Cardiac fibroblast (primary cell): ENCODE measurements around the gene TAB3.

Source experiments
- DNase-seq, 2 donors: peaks; one replicate each; pipeline versions ENCODE4 v3.0.0 to v3.0.0-alpha.2; 2010; ENCODE audit warnings: low read depth in 2 of 2
- H3K4me3 ChIP-seq, 2 donors: replicated peaks in 1 of 2; 1 replicate in 1 of 2; 2 replicates in 1 of 2; pipeline ENCODE4 v1.5.1; 2011; ENCODE audit warnings: low read depth in 2 of 2, low read length in 2 of 2, mild to moderate bottlenecking in 2 of 2, moderate library complexity in 1 of 2
- CTCF ChIP-seq: IDR thresholded peaks from one replicate; pipeline ENCODE4 v1.5.1; 2011; ENCODE audit warnings: low read depth, mild to moderate bottlenecking, low read length, inconsistent platforms

Gene TAB3

GRCh38 chrX:30904186-30904585 is 15.1 kb upstream of the TAB3 start:
- no peak for TF ChIP-seq CTCF
- no peak for DNase-seq
- no peak overlapping the region for H3K4me3 ChIP-seq

DNA sequence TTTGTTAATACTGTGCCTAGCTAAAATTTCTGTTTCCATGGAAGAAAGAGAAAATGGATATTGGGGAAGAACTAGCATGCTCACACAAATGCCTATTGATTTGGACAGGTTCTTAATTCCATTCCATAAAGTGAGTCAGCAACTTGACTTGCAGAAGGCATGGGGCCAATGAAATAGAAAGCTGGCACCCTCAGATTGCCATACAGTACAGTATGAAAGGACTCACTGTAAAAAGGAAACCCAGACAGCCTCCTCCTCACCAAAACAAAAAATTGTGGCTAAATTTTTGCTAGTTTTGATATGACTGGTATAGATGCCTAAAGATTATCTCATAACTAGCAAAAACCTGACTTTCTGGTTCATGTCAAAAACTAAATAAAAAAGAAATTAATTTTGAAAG is 11.2 kb upstream of the TAB3 start:
- DNase-seq, result peak in 1 of 2 donors; percentile 0
- H3K4me3 ChIP-seq, result no peak overlapping the region
- TF ChIP-seq CTCF, result no peak

- no peak for TF ChIP-seq CTCF
- DNase-seq, result no peak
- no peak overlapping the region for H3K4me3 ChIP-seq
These were observed 9.8 kb upstream of the TAB3 start for GRCh38 chrX:30898886-30899285.

- TF ChIP-seq CTCF, result no peak
- H3K4me3 ChIP-seq, result no peak overlapping the region
- no peak for DNase-seq
These were observed 6.3 kb upstream of the TAB3 start for GRCh38 chrX:30895370-30895769.

DNA sequence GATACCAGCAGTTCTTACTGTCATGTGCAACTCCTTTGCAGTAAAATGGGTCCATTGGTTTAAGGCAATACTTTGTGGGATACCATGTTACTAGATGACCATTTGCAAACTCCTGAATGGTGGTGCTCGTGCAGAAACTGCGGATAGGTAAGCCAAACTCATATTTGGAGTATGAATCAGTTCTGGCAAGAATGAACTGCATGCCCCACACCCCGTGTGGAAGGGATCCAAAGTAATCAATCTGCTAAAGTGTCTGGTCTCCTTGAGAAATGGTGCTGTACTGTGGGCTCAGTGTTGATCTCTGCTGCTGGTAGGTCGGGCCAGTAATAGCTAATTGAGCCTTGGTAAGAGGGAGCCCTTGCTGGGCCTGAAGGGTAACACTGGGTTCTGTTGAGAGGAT is 4.2 kb upstream of the TAB3 start:
- H3K4me3 ChIP-seq, result no peak overlapping the region
- peak in 1 of 2 donors; percentile 41 for DNase-seq
- TF ChIP-seq CTCF, result no peak

- no peak for DNase-seq
- H3K4me3 ChIP-seq, result no peak overlapping the region
- TF ChIP-seq CTCF, result no peak
These were observed 3.5 kb upstream of the TAB3 start for GRCh38 chrX:30892591-30892990.

DNA sequence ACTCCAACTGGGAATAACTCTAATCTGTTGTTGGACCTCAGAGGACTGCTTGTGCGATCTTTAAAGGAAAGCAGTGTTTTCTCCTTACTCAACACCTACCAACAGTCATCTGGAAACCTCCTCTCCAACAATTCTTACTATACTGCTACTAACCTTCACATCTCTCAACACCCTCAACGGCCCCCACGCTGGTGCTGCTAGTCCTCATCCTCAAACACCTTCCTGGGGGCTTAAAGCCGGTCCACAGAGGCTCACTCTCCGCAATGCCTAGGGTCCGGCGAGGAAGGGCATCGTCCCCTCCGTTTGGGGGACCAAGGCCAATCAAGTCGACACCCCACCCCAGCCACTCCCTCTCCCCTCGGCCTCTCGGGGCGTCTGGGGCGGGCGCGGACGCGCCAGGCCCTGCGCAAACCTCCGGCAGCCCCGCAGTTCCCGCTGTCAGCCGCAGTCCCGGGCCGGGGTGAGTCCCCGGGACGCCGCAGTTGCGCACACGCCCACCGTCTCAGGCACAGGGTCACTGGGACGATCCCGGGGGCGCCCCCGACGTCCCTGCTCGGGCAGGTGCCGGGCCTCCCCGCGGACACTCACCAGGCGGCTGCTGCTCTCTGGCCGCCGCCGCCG is 418 bp downstream of the TAB3 start:
- no peak for TF ChIP-seq CTCF
- peak overlapping the region; percentile 61 to 70 for H3K4me3 ChIP-seq
- peak; percentile 7 to 19 for DNase-seq
